ENCODE results near the gene GLB1L2. TPM values are rescaled to one million over a fixed set of nuclear protein-coding genes. Genes with fewer than 3 reads are reported as not detected.

Gene GLB1L2
- total RNA-seq, 2 donors from 2014 or later: 2.5 to 4.1 TPM

- H3K36me3 ChIP-seq: no peaks in the 10 kb centered on the region
- no peak for TF ChIP-seq CTCF (IDR thresholded peaks at IDR 0.05)
- peaks cover 0 to 2% of the 10 kb centered on the region in 2 donors for H3K4me1 ChIP-seq (ENCODE audit: control insufficient read depth in 1 of 2, low read depth in 2 of 2)
These were observed 48.4 kb downstream of the GLB1L2 start for GRCh38 chr11:134380229-134380628.

GRCh38 chr11:134380785-134381184, 49.0 kb downstream of the GLB1L2 start:
- ATAC-seq (ENCODE audit: insufficient number of reproducible peaks, low FRiP score, low read depth): no peak
- Histone ChIP-seq H3K36me3 (no peaks in the 10 kb centered on the region), H3K4me3 (no peak overlapping the region), H3K27ac (no peak overlapping the region), H3K9me3 (no peaks in the 10 kb centered on the region), H3K4me1 (ENCODE audit: control insufficient read depth in 1 of 2, low read depth in 2 of 2) (peaks cover 0 to 8% of the 10 kb centered on the region in 2 donors), H3K27me3 (replicated peaks; ENCODE audit: insufficient read depth) (no peaks in the 10 kb centered on the region)
- no peak for DNase-seq (ENCODE audit: low spot score)
- no peak for TF ChIP-seq CTCF (IDR thresholded peaks at IDR 0.05)

More at GRCh38 chr11:134380229-134380628, 48.4 kb downstream of the GLB1L2 start:
- ATAC-seq (ENCODE audit: insufficient number of reproducible peaks, low FRiP score, low read depth) (no peak), DNase-seq (ENCODE audit: low spot score) (no peak)
- Histone ChIP-seq H3K9me3 (no peaks in the 10 kb centered on the region), H3K27ac (no peak overlapping the region), H3K4me3 (no peak overlapping the region), H3K27me3 (replicated peaks; ENCODE audit: insufficient read depth) (no peaks in the 10 kb centered on the region)

GRCh38 chr11:134382257-134382656, 50.5 kb downstream of the GLB1L2 start:
- Histone ChIP-seq H3K27me3 (replicated peaks; ENCODE audit: insufficient read depth) (no peaks in the 10 kb centered on the region), H3K4me1 (ENCODE audit: control insufficient read depth in 1 of 2, low read depth in 2 of 2) (peaks cover 0 to 13% of the 10 kb centered on the region in 2 donors), H3K9me3 (no peaks in the 10 kb centered on the region), H3K36me3 (no peaks in the 10 kb centered on the region), H3K4me3 (no peak overlapping the region), H3K27ac (no peak overlapping the region)
- ATAC-seq (ENCODE audit: insufficient number of reproducible peaks, low FRiP score, low read depth) (no peak), DNase-seq (ENCODE audit: low spot score) (no peak)
- no peak for TF ChIP-seq CTCF (IDR thresholded peaks at IDR 0.05)

GRCh38 chr11:134382830-134383229, 51.0 kb downstream of the GLB1L2 start:
- no peak overlapping the region for H3K27ac ChIP-seq

GRCh38 chr11:134383576-134384221, 51.9 kb downstream of the GLB1L2 start:
- Histone ChIP-seq H3K36me3 (no peaks in the 10 kb centered on the region), H3K4me3 (no peak overlapping the region), H3K4me1 (ENCODE audit: control insufficient read depth in 1 of 2, low read depth in 2 of 2) (peaks cover 0 to 13% of the 10 kb centered on the region in 2 donors), H3K27me3 (replicated peaks; ENCODE audit: insufficient read depth) (no peaks in the 10 kb centered on the region), H3K27ac (no peak overlapping the region), H3K9me3 (no peaks in the 10 kb centered on the region)
- DNase-seq (ENCODE audit: low spot score) (no peak), ATAC-seq (ENCODE audit: insufficient number of reproducible peaks, low FRiP score, low read depth) (no peak)
- TF ChIP-seq CTCF (IDR thresholded peaks at IDR 0.05): no peak

More at GRCh38 chr11:134382830-134383229, 51.0 kb downstream of the GLB1L2 start:
- H3K9me3 ChIP-seq: no peaks in the 10 kb centered on the region
- DNase-seq (ENCODE audit: low spot score) (no peak), ATAC-seq (ENCODE audit: insufficient number of reproducible peaks, low FRiP score, low read depth) (no peak)
- peaks cover 0 to 13% of the 10 kb centered on the region in 2 donors for H3K4me1 ChIP-seq (ENCODE audit: control insufficient read depth in 1 of 2, low read depth in 2 of 2)
- no peaks in the 10 kb centered on the region for H3K36me3 ChIP-seq
- TF ChIP-seq CTCF (IDR thresholded peaks at IDR 0.05): no peak
- H3K27me3 ChIP-seq (replicated peaks; ENCODE audit: insufficient read depth): no peaks in the 10 kb centered on the region
- H3K4me3 ChIP-seq: no peak overlapping the region
